ENCODE data around the gene CXXC5.
"Not testable (repeated sequence)": the region's sequence is repeated elsewhere in the genome, so short reads cannot be mapped to it uniquely, and the experiment has no call there.

CXXC5 gene

DNA sequence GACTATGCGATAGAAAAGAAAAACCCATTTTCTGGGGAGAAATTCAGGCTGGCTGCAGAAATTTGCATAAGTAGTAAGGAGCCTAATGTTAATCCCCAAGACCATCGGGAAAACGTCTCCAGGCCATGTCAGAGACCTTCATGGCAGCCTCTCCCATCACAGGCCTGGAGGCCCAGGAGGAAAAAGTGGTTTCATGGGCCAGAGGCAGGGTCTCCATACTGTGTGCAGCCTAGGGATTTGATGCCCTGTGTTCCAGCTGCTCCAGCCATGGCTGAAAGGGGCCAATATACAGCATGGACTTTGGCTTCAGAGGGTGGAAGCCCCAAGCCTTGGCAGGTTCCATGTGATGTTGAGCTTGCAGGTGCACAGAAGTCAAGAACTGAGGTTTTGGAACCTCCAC, 71.8 kb downstream of the CXXC5 start:
- DNase-seq = not testable (repeated sequence)

DNA sequence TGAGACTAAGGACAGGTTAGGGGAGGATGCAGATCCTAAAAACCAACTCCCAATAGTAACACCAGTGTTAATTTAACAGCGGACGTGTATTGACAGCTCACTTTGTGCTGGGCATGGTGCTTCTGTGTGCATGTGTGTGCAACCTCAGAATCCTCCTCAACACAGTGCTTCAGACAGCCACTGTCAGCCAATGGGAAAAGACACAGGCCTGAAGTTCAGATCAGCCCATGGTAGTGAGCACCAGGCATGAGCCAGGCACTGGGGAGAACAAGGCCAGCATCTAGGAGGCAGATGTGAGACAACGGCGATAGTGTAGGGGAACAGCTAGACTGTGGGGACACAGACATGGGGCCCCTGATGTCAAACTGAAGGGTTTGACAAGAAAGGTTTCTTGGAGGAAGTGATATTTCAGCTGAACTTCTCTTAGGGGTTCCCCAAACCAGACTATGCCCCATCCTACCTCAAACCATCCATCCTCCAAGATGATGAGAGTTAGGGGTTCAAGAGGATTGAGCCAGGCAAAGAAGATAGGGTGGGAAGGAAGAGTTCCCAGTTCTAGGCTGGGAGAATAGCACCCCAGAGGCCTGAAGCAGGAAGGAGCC, 75.9 kb downstream of the CXXC5 start:
- DNase-seq = no peak

DNA sequence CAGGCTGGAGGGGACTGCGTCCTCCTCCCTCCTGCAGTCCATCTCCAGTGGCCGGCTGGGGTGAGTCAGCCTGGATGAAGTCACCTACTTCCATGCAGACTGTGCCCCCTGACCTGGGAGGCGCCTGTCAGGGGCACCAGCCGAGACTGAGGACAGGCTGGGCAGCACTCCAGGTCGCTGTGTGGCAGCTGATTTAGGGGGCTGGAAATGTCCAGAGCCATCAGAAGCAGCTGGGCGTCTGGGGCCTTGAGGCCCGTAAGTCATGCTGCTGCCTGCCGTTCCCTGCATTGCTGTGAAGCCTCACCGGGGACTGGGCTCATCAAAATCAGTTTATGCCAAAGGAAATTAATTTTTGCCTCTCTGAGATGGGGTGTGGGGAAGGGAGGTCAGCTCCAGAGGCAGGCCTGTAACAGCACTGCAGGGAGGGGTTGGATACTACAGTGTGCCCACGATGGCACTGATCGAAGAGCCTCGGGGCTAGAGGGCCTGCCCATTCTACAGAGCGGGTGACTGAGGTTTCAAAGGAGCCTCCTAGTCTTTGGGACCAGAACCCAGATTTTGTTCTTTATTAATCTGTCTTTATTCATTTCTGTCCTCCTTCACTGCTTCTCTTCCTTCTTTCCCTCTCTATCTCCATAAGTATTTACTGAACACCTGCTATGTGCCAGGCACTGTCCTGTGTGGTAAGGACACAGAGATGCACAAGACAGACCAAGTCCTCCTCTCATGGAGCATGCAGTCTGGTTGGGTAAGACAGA, 77.1 kb downstream of the CXXC5 start:
- DNase-seq = no peak

DNA sequence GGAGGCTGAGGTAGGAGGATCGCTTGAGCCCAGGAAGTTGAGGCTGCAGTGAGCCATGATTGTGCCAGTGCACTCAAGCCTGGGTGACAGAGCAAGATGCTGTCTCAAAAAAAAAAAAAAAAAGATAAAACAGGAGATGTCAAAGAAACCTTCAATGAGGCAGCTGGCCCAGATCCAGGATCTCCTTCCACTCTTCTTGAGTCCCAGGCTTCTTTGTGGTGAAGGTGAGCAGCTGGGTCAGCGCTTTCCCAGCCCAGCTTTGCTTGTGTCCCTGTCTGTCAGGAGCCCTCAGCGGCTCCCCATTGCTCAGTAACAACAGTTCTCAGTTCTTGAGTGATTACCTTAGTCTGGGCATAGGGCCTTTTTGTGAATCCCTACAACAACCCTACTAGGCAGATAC, 78.1 kb downstream of the CXXC5 start:
- DNase-seq = no peak

DNA sequence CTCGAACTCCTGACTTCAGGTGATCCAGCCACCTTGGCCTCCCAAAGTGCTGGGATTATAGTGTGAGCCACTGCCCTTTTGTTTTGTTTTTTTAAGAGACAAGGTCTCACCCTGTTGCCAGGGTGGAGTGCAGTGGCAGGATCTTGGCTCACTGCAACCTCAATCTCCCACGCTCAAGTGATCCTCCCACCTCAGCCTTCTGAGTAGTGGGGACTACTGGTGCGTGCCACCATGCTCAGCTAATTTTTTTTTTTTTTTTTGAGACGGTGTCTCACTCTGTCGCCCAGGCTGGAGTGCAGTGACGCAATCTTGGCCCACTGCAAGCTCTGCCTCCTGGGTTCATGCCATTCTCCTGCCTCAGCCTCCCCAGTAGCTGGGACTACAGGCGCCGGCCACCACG, 79.5 kb downstream of the CXXC5 start:
- DNase-seq = not testable (repeated sequence)

DNA sequence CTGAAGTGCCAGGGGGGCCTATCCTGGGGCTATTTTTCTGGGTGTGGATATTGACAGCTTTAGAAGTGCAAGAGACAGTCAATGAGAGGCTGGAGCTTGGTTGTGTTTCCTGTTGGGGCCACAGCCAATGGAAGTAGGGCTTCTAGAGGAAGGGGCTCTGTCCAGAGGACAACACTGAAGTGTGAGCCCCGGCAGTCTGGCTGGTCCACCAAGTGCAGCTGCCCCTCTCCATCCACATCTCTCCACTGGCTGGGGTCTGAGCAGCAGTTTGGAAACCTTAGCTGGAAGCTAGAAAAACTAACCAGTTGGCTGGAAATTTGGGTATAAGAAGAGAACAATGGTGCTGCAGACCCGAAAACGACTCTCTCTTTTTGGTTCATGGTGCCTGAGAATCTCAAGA, 83.1 kb downstream of the CXXC5 start:
- no peak for DNase-seq

DNA sequence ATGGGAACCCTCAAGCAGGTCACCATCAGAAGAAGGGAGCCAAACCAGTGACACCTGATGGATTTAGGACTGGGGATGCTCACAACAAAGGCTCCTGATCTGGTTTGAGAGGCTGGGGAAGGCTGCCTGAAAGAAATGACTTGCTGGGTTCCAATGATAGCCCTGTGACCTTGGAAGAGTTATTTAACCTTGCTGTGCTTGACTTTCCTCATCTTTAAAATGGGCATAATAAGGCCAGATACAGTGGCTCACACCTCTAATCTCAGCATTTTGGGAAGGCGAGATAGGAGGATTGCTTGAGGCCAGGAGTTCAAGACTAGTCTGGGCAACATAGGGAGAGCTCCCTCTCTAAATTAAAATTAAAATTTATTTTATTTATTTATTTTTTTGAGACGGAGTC, 83.9 kb downstream of the CXXC5 start:
- DNase-seq = no peak

DNA sequence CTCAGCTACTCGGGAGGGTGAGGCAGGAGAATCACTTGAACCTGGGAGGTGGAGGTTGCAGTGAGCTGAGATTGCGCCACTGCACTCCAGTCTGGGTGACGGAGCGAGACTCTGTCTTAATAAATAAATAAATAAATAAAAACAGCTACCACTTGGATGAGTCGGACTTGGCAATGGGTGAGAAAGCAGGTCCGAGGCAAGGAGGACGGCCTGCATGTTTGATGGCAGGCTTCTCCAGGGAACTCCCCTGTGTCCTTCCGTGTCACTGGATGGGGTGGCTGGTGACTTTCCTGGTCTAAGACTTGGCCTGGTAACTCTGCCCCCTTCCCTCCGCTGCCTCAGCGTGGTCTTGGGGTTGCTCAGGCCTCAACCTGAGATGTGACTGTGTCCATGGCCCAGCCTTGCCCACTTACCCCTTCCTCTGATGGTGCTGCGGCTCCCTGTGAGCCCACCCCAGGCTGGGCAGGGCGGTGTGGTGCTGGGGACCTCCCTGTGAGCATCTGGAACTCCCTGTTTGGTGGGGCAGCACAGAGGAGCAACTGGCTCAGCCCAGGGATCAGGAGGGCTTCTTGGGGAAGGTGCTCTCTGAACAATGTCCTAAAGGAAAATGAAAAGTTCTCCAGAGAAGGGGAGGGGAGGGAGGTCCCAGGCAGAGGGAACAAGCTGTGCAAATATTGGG, 85.0 kb downstream of the CXXC5 start:
- no peak for DNase-seq

All from activated CD4-positive, alpha-beta T cell treated with anti-CD3 and anti-CD28 coated beads, Interleukin-2, amount 50 U/mL, for 1 hour (primary cell).